Activated CD8-positive, alpha-beta memory T cell treated with anti-CD3 and anti-CD28 coated beads for 24 hours (primary cell): Measurements from ENCODE around the gene ATG7.
"Not testable (repeated sequence)": the region's sequence is repeated elsewhere in the genome, so short reads cannot be mapped to it uniquely, and the experiment has no call there.

ENCODE experiments used
- DNase-seq: peaks from one replicate; pipeline ENCODE4 v3.0.0-alpha.2; 2020

The ATG7 gene

DNA sequence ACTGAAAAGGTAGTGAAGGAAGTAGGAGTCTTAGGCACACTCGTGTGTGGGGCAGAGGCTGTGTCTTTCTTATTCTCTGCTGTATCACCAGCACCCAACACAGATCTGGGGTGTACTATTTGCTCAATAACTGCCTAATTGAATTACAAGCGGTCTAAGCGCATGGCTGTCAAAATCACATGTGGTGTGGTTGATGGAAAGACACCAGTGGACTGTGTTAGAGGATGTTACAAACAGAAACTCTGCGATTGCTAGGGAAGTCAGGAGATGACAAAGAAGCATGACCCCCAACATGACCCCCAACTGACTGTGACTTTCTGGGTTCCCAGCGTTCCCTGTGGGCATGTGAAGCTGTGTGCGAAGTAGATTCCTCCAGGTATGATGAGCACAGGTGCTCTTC, 32.0 kb downstream of the ATG7 start:
- no peak for DNase-seq

- no peak for DNase-seq
Measured at GRCh38 chr3:11305509-11305908, 33.3 kb downstream of the ATG7 start.

- DNase-seq, result peak; percentile 63
Measured at GRCh38 chr3:11306817-11307589, 34.8 kb downstream of the ATG7 start.

- DNase-seq, result no peak
Measured at GRCh38 chr3:11307830-11308432, 35.7 kb downstream of the ATG7 start.

DNA sequence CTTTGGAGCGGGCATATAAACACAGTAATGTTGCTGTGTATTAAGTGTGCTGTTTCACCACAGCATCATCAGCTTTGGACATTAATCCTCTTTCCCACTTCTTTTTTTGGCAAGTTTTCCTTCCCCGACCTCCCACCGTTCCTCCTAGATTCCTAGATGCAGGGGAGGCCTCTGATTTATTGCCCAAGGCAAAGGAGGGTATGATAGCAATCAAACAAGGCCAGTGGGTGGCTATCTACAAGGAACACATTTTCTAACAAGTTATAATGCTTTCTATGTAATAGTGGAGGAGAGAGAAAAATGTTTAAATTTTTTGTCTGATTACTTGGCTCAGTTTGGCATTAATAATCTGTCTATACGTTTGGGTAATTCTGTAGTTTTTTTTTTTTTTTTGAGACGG, 38.1 kb downstream of the ATG7 start:
- no peak for DNase-seq

DNA sequence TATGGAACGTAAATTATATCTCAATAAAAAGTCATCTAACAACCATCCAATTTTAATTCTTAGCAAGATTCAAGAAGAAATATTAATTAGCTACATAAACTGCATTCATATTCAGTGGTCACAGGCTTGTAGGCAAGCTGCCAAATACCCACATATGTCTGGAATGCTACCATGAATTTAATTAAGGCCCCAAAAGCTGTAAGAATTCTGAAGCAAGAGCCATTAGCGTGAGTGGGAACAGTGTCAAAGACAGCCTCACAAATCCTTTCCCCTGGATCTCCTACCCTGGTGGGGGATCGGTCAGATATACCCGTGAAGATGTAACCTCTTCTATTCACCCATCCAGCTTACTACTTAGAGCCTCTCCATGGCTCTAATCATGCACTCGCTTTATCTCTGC, 40.0 kb downstream of the ATG7 start:
- no peak for DNase-seq

- no peak for DNase-seq
Measured at GRCh38 chr3:11317300-11317699, 45.1 kb downstream of the ATG7 start.

DNA sequence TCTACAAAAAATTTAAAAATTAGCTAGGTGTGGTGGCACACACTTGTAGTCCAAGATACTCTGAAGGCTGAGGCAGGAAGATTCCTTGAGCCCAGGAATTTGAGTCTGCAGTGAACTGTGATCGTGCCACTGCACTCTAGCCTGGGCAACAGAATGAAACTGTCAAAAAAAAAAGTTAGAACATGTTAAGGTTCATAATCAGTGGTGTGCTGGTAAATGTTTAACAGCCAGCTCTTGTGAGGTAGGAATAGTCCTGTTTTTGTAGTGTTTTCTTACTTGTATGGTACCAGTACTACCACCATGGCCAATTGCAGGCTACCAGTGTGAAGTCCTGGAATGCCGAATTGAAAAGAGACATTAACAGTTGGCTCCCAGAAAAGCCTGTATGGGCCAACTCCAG, 50.7 kb downstream of the ATG7 start:
- no peak for DNase-seq

- DNase-seq, result no peak
Measured at GRCh38 chr3:11323813-11324212, 51.6 kb downstream of the ATG7 start.

GRCh38 chr3:11327619-11328018, 55.4 kb downstream of the ATG7 start:
- DNase-seq, result no peak

DNA sequence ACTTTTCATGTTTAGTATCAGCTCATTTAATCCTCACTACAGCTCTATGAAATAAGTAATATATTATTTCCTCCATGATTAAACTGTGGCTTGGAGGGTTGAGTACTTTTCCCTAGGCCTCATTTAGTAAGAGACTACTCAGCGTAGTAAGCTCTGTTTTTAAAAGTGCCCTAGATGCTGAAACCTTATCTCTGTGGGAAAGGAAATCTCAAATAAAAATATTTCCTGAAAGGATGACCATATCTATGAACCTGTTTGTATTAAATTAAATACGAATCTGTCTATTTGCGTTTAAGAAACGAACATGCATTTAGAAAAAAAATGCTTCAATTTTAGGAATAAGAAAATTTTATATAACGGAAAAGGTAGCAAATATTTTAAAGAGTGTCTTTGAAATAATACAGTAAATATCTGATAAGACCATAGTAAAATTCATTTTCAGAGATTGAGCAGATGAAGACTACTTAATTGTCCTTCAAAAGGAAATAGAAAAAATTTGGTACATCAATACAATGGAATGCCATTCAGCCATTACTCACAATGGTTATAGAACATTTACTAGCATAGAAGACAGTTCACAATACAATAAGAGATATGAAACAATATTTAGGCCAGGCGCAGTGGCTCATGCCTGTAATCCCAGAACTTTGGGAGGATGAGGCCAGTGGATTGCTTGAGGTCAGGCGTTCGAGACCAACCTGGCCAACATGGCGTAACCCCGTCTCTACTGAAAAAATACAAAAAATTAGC, 56.2 kb downstream of the ATG7 start:
- no peak for DNase-seq

DNA sequence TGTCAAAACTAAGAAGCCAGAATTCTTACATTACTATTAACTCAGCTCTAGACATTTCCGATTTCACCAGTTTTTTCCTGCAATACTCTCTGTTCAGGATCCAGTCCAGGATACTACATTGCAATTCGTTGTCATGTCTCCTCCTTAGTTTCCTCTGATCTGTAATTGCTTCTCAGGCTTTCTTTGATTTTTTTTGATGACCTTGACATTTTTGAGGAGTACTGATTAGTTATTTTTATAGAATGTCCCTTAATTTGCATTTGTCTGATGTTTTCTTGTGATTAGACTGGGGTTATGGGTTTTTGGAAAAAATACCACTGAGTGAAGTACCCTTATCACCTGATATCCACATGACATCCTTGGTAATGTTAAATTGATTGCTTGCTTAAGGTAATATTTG, 57.6 kb downstream of the ATG7 start:
- no peak for DNase-seq

GRCh38 chr3:11331101-11331500, 58.9 kb downstream of the ATG7 start:
- DNase-seq, result no peak

- DNase-seq, result no peak
Measured at GRCh38 chr3:11335056-11335608, 62.9 kb downstream of the ATG7 start.

GRCh38 chr3:11339541-11339940, 67.3 kb downstream of the ATG7 start:
- no peak for DNase-seq

DNA sequence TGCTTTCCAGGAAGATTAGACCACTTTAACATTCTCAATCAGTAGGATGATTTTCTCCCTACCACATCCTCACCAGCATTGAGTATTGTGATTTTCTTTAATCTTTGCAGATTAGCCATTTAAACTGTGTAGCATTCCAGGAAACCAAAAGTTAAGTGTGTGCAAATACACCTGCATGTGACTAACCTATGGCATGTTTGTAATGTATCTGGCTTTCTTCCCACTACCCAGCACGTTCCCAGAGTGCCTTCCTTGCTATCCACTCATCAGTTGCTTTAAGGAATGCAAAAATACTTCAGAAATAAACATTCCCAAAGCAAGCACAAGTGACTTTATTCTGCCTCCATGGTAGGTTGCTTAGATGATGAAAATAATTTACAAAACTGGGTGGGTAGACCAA, 74.2 kb downstream of the ATG7 start:
- no peak for DNase-seq

DNA sequence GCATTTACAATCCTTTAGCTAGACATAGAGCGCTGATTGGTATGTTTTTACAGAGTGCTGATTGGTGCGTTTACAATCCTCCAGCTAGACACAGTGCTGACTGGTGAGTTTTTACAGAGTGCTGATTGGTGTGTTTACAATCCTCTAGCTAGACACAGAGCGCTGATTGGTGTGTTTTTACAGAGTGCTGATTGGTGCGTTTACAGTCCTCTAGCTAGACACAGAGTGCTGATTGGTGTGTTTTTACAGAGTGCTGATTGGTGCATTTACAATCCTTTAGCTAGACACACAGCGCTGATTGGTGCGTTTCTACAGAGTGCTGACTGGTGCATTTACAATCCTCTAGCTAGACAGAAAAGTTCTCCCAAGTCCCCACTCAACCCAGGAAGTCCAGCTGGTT, 76.7 kb downstream of the ATG7 start:
- not testable (repeated sequence) for DNase-seq

GRCh38 chr3:11349446-11349845, 77.2 kb downstream of the ATG7 start:
- no peak for DNase-seq

DNA sequence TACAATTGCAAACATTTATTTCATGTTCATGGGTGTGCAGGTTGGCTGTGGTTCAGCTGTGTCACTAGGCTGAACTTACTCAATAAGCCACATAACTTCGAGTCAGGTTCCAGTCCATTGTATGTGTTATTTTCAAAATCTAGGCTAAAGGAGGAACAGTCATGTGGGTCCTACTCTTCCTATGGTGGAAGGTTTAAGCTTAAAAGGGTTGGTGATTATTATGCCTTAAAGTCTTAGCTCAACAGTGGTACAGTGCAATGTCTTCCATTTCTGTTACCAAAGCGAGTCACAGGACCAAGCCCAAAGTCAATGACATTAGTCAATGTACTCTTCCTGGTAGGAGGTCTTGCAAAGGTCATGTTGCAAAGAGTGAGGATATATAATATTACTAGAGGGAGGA, 78.2 kb downstream of the ATG7 start:
- DNase-seq, result no peak

- DNase-seq, result no peak
Measured at GRCh38 chr3:11351451-11351850, 79.3 kb downstream of the ATG7 start.

- no peak for DNase-seq
Measured at GRCh38 chr3:11356269-11356668, 84.1 kb downstream of the ATG7 start.

DNA sequence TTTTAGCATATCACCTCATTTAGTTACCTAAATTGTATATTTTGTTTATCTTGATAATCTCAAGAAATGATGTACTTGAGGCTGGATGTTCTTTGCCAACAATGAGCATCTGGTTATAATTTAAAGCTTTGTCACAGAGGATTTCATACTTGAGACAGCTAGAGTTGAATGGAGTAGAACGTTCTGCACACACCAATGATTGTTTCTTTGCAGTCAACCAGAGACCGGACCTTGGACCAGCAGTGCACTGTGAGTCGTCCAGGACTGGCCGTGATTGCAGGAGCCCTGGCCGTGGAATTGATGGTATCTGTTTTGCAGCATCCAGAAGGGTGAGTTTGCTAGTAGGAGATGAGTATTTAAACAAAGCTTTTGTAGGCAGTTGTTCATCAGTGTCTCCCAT, 90.4 kb downstream of the ATG7 start:
- DNase-seq, result no peak

DNA sequence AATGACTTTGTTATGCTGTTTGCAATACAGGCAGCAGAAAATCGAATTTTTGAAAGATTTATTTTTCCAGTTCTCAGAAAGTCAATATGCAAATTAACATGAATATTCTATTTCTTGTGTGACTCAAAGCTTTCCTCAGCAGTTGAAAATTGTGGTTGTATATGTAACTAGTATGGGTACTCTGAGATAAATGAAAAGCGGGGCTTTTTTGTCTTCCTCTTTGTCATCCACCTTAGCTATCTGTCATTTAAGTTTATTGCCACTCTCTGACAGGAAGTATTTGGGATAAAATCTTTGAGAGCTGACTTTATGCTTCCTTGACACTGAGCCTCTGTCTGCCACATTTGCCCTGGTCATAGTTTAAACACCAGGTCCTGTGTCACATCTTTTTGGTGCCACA, 91.5 kb downstream of the ATG7 start:
- no peak for DNase-seq

DNA sequence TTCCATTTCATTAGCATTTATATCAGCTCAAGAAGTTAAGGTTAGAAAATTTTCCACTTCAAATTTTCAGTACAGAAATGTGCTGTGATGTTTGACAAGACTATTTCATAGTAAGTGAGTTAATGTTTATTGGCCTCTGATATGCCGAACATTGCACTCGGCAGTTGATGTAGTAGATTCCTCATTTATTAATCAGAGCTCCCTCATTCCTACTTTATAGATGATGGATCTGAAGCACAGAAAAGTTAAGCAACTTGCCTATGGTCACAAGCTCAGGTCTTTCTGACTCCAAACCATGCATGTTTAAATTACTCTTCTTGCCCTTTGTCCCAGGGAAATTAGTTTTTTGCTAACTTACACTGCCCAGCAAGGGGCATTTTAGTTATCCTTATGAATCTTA, 92.0 kb downstream of the ATG7 start:
- DNase-seq, result no peak
